ENCODE measurements around the gene HERC2.

GRCh38 chr15:28289694-28290463 lies 32.1 kb downstream of the HERC2 start:
- TF ChIP-seq, protein P1, sequence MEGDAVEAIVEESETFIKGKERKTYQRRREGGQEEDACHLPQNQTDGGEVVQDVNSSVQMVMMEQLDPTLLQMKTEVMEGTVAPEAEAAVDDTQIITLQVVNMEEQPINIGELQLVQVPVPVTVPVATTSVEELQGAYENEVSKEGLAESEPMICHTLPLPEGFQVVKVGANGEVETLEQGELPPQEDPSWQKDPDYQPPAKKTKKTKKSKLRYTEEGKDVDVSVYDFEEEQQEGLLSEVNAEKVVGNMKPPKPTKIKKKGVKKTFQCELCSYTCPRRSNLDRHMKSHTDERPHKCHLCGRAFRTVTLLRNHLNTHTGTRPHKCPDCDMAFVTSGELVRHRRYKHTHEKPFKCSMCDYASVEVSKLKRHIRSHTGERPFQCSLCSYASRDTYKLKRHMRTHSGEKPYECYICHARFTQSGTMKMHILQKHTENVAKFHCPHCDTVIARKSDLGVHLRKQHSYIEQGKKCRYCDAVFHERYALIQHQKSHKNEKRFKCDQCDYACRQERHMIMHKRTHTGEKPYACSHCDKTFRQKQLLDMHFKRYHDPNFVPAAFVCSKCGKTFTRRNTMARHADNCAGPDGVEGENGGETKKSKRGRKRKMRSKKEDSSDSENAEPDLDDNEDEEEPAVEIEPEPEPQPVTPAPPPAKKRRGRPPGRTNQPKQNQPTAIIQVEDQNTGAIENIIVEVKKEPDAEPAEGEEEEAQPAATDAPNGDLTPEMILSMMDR (IDR thresholded peaks at IDR 0.05), result no peak
- no peak for TF ChIP-seq POLR2A (IDR thresholded peaks at IDR 0.05)
